ENCODE results near the gene DAB2IP. TPM values are rescaled to one million over a fixed set of nuclear protein-coding genes. Genes with fewer than 3 reads are reported as not detected.

Gene DAB2IP
- total and polyA plus RNA-seq, 4 donors, result 19.4 to 75.0 (median 28.7) TPM

DNA sequence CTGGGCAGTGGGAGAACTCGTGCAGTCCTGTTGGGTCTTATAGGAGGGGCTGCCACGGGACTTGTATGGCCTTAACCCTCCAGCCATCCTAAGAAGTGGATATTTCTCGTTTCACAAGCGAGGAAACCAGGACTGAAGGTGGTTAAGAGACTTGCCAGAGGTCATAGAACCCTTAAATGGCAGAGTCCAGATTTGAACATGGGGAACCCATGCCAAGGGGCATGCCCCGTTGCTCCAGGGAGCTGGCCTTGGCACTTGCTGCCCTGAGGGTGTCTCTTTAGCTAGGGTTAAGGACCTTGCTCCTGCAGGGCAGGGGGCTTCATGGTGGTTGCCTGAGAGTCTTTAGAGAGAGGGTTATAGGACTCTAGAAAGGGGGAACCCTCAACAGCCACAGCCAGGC lies 63.4 kb downstream of the DAB2IP start:
- TF ChIP-seq, protein P1, sequence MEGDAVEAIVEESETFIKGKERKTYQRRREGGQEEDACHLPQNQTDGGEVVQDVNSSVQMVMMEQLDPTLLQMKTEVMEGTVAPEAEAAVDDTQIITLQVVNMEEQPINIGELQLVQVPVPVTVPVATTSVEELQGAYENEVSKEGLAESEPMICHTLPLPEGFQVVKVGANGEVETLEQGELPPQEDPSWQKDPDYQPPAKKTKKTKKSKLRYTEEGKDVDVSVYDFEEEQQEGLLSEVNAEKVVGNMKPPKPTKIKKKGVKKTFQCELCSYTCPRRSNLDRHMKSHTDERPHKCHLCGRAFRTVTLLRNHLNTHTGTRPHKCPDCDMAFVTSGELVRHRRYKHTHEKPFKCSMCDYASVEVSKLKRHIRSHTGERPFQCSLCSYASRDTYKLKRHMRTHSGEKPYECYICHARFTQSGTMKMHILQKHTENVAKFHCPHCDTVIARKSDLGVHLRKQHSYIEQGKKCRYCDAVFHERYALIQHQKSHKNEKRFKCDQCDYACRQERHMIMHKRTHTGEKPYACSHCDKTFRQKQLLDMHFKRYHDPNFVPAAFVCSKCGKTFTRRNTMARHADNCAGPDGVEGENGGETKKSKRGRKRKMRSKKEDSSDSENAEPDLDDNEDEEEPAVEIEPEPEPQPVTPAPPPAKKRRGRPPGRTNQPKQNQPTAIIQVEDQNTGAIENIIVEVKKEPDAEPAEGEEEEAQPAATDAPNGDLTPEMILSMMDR (IDR thresholded peaks at IDR 0.05; ENCODE audit: control extremely low read depth, extremely low read depth), result no peak
- no peak overlapping the region for H3K4me3 ChIP-seq
- peaks cover 0 to 32% (median 12%) of the 10 kb centered on the region in 5 donors for H3K4me1 ChIP-seq (ENCODE audit: control insufficient read depth in 5 of 5, insufficient read depth in 5 of 5, low read length in 5 of 5)
- no peak for DNase-seq
- no peaks in the 10 kb centered on the region for H3K9me3 ChIP-seq (ENCODE audit: control insufficient read depth in 4 of 4, insufficient read depth in 3 of 4, low read length in 3 of 4)
- no peak overlapping the region for H3K27ac ChIP-seq (ENCODE audit: low read depth in 1 of 2, low read length in 1 of 2)
- peaks cover 0 to 1% (median 0%) of the 10 kb centered on the region in 4 donors for H3K36me3 ChIP-seq (ENCODE audit: control insufficient read depth in 4 of 4, insufficient read depth in 4 of 4, low read length in 4 of 4)
- H3K27me3 ChIP-seq (ENCODE audit: control insufficient read depth in 3 of 3, insufficient read depth in 3 of 3, low read length in 2 of 3), result no peaks in the 10 kb centered on the region
- no peak for ATAC-seq (ENCODE audit: insufficient read depth, low FRiP score)
- WGBS, 2 donors, result 92 to 96% methylated on average over 5 of the region's 5 CpGs
- H3K9ac ChIP-seq (ENCODE audit: insufficient read depth in 1 of 2, low read length in 2 of 2), result no peak overlapping the region

DNA sequence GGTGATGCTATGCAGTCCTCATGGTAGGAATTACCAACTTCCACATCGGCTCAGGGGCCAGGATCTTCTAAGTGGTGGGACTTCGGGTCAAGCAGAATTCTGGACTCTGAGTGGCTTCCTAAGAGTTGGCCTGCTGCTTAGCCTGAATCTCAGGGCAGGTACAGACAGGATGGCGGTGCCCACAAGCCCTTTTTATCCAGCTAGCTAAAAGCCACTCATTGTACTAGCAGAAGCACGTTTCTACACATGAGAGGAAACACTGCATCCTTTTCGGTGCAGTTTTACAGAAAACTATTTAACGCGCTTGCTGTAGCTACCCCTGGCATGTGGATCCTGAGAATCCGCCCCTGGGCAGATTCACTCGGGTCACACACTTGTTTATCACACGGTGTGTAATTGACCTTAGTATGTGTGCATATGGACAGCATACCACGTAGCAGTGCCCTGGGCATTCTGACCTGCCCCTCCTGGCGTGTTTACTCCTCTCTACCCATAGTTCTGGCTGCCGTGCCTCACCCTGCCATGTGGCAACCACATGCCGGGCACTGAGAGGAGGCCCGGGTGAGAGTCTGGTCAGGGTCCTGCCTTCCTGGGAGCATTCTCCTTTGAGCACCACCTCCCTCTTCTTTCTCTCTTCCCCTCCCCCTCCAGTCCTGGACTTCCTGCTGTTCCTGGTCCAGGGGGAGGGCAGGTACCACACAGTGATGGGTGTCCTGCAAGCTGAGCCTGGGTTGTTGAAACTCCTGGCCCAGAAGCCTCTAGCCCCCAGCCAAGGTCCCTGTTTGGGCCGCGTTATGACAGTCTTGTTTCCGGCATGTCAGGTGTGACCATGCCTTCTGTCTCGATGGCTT lies 65.9 kb downstream of the DAB2IP start:
- H3K9me3 ChIP-seq (ENCODE audit: control insufficient read depth in 4 of 4, insufficient read depth in 3 of 4, low read length in 3 of 4), result no peaks in the 10 kb centered on the region
- H3K27ac ChIP-seq (ENCODE audit: low read depth in 1 of 2, low read length in 1 of 2), result peak overlapping the region in 1 of 2 donors; percentile 11
- no peak overlapping the region for H3K9ac ChIP-seq (ENCODE audit: insufficient read depth in 1 of 2, low read length in 2 of 2)
- WGBS, 2 donors, result 86 to 87% methylated on average over 19 of the region's 19 CpGs
- no peaks in the 10 kb centered on the region for H3K27me3 ChIP-seq (ENCODE audit: control insufficient read depth in 3 of 3, insufficient read depth in 3 of 3, low read length in 2 of 3)
- H3K4me1 ChIP-seq (ENCODE audit: control insufficient read depth in 5 of 5, insufficient read depth in 5 of 5, low read length in 5 of 5), result peaks cover 5 to 37% (median 16%) of the 10 kb centered on the region in 5 donors
- DNase-seq (no peak), ATAC-seq (ENCODE audit: insufficient read depth, low FRiP score) (no peak)
- TF ChIP-seq, protein P1 (IDR thresholded peaks at IDR 0.05; ENCODE audit: control extremely low read depth, extremely low read depth), result no peak
- peaks cover 0 to 1% (median 0%) of the 10 kb centered on the region in 4 donors for H3K36me3 ChIP-seq (ENCODE audit: control insufficient read depth in 4 of 4, insufficient read depth in 4 of 4, low read length in 4 of 4)
- H3K4me3 ChIP-seq, result no peak overlapping the region

GRCh38 chr9:121718084-121718483 lies 66.7 kb downstream of the DAB2IP start:
- 79% methylated on average over 16 of the region's 16 CpGs for WGBS, 2 donors
- DNase-seq (peak; percentile 75 to 78 (median 76)), ATAC-seq (ENCODE audit: insufficient read depth, low FRiP score) (no peak)
- Histone ChIP-seq H3K4me1 (ENCODE audit: control insufficient read depth in 5 of 5, insufficient read depth in 5 of 5, low read length in 5 of 5) (peaks cover 8 to 37% (median 16%) of the 10 kb centered on the region in 5 donors), H3K4me3 (no peak overlapping the region), H3K36me3 (ENCODE audit: control insufficient read depth in 4 of 4, insufficient read depth in 4 of 4, low read length in 4 of 4) (no peaks in the 10 kb centered on the region), H3K9ac (ENCODE audit: insufficient read depth in 1 of 2, low read length in 2 of 2) (no peak overlapping the region), H3K27ac (ENCODE audit: low read depth in 1 of 2, low read length in 1 of 2) (no peak overlapping the region), H3K9me3 (ENCODE audit: control insufficient read depth in 4 of 4, insufficient read depth in 3 of 4, low read length in 3 of 4) (no peaks in the 10 kb centered on the region), H3K27me3 (ENCODE audit: control insufficient read depth in 3 of 3, insufficient read depth in 3 of 3, low read length in 2 of 3) (no peaks in the 10 kb centered on the region)
- TF ChIP-seq, protein P1 (IDR thresholded peaks at IDR 0.05; ENCODE audit: control extremely low read depth, extremely low read depth), result no peak
